ENCODE results near the gene UBE2Q1.

Gene UBE2Q1

DNA sequence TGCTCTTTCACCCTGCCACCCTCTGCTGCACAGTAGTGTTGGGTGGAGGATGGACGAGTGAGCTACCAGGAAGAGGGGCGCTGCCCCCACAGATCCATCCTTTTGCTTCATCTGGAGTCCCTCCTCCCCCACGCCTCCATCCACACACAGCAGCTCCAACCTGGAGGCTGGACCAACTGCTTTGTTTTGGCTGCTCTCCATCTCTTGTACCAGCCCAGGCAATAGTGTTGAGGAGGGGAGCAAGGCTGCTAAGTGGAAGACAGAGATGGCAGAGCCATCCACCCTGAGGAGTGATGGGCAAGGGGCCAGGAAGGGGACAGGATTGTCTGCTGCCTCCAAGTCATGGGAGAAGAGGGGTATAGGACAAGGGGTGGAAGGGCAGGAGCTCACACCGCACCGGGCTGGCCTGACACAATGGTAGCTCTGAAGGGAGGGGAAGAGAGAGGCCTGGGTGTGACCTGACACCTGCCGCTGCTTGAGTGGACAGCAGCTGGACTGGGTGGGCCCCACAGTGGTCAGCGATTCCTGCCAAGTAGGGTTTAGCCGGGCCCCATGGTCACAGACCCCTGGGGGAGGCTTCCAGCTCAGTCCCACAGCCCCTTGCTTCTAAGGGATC, 17.6 kb upstream of the UBE2Q1 start:
- DNase-seq = no peak

DNA sequence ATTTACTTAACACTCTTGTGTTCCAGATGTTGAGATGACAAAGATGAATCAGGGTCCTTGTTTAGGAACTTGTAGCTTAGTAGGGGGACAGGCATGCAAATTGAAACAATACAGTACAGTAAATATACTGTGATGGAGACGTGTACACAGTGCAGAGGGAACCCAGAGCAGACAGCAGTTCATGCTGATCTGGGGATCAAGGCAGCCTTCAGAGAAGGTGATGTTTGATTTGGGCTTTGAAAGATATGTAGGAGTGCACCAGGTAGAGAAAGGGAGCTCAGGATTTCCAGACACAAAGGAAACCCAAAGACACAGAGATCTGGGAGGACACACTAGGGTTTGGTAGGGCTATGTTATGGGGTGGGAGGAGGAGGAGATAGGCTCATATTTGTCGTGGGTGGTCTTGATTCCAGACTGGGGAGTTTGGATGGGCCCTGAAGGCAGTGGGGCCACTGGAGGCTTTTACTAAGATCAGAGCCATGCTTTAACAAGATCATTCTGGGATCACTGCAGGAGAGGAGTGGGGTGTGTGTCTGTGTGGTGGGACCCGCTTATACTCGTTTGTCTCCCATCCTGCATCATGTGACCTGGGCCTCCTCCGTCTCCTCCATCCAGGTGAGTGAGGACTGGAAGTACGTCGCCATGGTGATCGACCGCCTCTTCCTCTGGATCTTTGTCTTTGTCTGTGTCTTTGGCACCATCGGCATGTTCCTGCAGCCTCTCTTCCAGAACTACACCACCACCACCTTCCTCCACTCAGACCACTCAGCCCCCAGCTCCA, 16.9 kb upstream of the UBE2Q1 start:
- no peak for DNase-seq

DNA sequence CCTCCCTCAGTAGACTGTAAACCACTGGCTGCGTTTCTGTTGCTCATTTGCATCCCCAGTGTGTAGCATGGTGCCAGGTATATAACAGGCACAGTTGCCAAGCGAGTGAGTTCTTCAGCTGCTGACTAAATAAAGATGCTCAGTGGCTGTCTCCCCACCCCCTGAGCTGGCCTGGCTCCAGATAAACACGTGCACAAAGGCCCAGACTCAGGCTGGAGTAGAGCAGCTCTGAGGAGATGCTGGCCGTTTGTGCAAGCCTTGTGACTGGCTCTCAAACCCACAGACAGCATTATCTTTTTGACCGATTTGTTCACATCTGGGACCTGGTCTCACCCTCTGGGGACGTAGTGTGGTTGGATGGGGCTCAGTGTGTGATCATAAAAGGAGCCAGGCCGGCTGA, 16.3 kb upstream of the UBE2Q1 start:
- no peak for DNase-seq

DNA sequence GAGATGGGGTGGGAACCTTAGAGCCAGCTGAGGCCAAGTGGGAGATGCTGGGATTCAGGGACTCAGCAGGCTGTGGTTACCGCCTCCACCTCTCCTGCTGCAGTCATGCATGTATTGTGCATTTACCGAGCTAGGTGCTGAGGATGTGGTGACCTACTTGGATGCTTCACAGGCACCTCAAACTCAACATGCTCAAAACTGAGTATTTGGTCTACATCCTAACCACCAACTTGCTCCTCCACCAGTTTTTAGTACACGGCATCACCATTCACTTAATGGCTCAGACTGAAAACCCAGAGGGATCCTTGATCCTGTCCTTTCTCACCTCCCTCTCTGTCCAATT, 14.7 kb upstream of the UBE2Q1 start:
- no peak for DNase-seq

DNA sequence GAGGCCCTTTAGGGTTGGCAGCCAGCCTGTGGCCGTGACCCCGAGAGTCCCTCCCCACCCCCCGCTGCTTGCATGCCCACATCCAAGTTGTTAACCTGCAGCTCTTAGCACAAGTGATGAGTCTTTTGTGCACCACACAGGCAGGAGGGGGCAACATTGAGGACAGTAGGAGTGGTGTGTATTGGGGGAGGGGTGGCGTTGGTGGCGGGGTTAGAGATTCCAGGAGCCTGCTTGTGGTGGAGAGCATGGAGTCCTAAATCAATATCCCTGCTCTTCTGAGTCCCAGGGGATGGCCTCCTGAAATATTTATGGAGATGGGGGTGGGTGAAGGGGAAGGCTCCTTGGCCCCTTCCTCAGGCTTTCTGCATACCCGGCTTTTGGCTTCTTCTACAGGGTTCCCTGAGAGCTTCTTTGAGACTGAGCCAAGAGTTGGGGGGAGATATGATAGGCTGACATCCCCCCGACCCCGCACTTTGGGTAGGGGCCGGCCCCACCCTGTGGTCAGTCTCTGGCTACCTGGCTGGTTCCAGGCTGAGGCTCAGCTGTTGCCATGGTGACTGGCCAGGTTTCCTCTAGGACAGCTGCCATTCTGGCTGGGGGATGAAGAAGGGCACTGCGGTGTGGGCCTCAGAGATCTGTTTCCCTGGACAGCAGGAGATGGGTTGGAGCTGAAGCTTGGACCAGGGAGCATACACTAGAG, 14.2 kb upstream of the UBE2Q1 start:
- no peak for DNase-seq

DNA sequence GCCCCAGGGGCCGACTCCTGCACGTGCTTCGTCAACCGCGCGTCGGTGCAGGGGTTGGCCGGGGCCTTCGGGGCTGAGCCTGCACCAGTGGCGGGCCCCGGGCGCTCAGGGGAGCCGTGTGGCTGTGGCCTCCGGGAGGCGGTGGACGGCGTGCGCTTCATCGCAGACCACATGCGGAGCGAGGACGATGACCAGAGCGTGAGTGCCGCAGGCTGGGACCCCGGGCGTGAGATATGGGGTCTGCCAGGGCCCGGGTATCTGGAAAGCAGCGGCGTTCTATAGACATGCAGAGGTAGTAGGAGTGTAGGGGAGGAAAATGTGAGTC, 13.5 kb upstream of the UBE2Q1 start:
- no peak for DNase-seq

DNA sequence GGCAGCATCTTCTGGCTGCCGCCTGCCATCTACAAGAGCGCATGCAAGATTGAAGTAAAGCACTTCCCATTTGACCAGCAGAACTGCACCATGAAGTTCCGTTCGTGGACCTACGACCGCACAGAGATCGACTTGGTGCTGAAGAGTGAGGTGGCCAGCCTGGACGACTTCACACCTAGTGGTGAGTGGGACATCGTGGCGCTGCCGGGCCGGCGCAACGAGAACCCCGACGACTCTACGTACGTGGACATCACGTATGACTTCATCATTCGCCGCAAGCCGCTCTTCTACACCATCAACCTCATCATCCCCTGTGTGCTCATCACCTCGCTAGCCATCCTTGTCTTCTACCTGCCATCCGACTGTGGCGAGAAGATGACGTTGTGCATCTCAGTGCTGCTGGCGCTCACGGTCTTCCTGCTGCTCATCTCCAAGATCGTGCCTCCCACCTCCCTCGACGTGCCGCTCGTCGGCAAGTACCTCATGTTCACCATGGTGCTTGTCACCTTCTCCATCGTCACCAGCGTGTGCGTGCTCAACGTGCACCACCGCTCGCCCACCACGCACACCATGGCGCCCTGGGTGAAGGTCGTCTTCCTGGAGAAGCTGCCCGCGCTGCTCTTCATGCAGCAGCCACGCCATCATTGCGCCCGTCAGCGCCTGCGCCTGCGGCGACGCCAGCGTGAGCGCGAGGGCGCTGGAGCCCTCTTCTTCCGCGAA, 12.9 kb upstream of the UBE2Q1 start:
- no peak for DNase-seq

DNA sequence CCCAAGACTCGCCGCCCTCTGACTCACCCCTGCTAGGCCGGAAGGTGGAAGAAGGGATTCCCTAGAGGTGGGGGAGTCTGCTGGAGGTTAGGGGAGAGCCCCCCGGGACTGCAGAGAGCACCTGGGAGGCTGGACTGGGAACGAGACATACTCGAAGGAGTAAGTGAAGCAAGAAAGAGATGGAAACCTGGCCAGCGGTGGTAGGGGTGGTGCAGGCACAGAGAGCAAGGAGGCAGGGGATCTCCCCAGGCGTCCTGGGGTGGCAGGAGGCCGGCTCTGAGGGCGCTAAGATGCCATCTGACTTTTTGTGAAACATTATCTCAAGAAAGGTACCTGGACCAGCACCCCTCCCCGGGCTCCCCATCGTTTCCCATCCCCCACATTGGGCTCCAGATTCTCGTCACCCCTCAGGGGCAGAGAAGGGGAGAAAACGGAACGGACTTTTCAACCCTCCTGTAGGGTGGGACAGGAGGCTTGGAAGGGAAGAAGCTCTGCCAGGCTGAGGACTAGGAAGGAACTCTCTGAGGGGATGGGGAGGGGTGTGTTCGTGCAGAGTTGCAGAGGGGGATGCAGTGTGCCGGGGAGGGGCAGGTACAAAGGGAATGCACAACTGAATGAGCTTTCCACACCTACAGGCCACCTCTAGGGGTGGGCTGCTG, 9.8 kb upstream of the UBE2Q1 start:
- no peak for DNase-seq

DNA sequence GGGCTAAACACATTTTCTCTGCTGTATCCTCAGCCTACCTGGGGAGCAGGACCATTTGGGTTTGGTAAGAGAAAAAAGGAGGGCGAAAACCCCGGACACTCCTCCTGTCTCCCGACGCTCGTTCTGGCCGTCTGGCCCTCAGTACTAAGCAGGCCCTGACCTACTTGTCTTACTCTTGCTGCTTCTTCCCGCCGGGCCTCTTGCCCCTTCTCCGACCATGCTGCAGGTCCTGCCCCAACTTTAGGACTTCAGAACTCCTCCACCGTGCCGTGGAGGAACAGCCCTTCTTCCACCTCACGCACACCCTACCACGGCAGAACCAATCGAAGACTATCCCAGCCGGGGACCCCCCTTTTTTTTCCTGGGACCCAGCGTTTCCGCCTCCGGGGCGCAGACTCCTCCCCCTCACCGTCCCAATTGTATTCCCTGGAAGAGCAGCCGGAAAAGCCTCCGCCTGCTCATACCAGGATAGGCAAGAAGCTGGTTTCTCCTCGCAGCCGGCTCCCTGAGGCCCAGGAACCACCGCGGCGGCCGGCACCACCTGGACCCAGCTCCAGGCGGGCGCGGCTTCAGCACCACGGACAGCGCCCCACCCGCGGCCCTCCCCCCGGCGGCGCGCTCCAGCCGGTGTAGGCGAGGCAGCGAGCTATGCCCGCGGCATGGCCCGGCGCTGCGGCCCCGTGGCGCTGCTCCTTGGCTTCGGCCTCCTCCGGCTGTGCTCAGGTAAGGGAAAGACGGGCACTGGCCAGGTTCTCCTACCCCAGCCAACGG, 9.1 kb upstream of the UBE2Q1 start, which contains the start of gene CHRNB2:
Gene CHRNB2, plus strand, starts transcription at position 393 of the 771 bp plus-strand sequence. Its CDS starts 267 bp downstream, at position 660.
- peak; percentile 90 for DNase-seq

DNA sequence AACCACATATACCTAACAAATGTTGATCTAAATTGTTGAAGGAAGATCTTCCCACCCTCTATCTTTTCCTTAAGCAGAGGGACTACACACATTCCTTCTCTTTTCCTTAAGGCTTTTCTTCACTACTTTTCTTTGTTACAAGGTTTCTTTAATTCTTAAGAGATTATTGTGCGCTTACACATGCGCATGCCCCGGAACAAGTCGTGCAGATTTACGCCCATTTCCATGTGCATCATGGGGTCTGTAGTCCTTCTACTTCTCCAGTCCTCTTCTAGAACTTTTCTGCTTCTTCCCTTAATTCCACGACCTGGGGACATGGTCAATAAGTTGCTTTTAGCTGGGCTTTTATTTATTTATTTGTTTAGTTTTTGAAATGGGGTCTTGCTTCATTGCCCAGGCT, 7.4 kb upstream of the UBE2Q1 start:
- no peak for DNase-seq

DNA sequence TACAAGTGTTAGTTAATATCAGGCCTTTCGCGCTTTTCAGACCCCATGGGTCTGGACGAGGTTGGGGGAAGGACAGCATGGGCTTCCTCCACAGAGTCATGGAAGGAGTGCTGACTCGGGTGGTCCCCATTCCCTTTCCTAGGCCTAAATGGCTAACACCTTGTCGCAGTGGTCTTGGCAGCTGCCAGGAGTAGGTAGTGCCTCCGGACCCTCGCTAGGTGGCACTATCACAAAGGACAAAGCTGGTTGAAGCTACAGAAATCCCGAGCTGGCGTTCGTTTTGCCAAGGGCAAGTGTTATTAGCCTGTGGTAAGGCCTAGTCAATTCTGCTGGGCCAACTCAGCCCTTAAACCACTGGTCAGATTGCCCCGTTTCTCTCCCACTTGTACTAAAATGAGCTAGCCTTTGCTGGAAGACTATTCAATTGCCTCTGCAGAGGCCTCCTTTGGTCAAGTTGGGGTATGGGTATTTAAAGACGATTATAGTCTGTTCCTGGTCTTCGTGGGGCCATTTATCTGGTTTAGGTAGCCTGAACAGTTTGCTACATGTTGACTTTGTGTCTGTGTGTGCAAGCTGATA, 1.1 kb upstream of the UBE2Q1 start:
- DNase-seq = peak; percentile 98

DNA sequence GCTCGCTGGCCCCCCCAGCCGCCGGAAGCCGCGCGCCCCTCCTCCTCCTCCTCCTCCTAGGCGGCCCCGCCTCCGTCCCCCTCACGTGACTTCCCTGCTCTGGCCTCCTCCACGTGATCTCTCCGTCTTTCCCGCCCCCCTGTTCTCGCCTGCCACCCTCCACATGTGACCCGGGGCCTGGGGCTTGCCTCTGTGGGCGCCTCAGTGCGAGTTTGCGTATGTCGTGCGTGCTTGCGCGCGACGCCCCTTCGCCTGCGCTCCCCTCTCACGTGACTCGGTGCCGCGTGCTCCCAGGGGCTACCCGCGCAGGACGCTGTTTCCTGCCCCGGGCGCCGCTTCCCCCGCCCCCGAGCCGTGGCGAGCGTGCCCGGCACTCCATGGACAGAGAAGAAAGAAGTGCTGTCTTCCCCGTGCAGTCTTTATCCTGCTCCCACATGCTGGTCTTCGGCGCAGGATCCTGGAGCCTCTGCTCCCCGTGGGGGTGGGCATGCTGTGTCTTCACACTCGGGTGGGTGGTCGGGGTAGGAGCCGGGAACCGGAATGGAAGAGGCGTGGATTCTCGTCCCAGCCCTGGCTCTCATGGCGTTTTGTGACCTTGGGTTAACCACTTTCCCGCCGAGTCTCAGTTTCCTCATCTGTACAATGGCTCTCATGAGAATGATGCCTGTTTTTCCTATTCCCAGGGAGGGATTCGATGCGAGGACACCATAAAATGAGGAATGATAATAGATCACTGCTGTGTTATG, 431 bp upstream of the UBE2Q1 start:
- peak; percentile 100 for DNase-seq

DNA sequence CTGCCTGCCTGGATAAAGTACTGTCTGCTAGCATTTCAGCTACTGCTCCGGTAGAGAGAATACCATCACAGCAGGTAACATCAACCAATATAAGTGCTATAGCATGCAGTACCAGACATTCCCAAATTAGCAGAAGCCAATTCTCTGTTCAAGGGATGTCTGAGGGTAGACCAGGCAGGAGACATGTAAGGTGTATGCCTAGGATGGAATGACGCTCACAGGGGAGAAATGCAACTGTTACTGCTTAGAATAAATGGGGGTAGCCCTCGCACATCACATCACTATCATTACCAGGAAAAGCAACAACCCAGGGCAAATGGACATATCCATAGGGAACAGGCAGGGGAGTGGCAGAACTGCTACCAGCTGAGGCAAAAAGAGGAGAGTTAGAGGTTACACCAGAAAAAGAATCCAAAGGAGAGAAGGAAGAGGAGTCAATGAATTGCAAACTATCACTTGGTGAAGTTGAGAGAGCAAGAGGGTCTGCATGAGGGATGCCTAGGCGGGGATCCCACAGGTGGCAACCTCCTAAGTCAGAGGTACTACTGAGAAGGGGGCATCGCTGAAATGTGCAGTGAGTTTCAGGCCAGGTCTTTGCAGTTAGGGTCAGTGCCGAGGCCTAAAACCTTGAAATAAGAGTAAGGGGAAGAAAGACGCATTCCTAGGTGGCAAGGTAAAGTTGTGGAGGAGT, 1.1 kb downstream of the UBE2Q1 start:
- no peak for DNase-seq

DNA sequence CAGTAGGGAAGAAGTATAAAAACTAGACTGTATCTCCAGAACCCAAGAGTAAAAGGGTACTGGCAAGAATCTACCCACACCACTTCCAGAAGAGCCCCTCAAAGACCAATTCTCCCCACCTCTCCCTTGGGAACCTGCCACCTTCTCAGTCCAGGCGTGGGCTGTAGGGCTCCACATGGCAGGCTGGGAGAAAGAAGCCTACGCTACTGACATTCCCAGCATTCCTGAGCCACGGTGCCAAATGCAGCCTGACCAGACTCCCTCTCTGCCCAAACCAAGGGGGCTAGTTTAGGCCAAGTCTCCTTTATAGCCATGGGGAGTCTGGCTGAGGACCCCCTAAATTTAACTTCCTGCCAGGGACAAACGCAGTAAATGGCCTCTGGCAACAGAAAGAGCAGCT, 2.0 kb downstream of the UBE2Q1 start:
- DNase-seq = no peak

DNA sequence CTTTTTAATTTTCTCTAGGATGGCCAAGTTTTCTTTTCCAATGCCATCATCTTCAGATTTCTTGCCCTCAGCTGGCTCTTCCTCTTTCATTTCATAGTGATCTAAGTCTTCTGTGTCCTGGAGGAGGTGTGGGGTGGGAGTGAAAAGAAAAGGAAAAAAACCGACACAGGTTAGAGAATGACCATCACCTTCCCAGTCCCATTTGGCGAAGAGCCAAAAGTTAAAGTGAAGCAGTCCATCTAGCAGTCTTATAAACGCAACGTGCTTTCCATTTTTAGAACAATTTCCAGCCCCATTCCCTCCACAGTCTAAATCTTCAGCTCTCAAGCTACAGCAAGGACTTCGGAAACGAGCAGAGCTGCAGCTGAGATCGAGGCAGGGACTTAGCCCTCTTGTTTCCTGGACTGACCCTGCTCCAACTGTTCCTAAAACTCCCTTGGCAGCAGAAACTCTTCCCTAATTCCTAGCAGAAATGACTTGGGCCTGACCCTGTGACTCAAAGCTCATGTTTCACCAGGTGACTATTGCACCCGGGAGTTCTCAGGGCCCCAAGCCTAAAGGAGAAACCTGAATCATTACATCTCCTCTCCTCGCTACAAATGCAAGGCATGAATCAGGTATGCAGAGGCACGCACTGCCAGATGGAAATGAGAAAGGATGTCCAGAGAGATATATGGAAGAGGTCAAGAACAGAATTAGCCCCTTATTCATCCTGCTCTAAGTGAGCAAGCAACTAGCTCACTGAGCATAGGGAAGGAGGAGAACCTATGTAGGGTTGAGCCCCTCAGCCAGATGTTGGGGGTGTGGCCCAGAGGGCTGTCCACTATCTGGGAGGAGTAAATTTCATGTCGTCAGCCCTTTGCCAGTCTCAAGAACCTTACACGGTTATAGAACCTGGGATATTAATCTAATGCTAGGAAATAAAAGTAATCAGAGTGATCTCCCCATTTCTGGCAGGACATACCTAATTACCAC, 5.1 kb downstream of the UBE2Q1 start:
- DNase-seq = no peak

DNA sequence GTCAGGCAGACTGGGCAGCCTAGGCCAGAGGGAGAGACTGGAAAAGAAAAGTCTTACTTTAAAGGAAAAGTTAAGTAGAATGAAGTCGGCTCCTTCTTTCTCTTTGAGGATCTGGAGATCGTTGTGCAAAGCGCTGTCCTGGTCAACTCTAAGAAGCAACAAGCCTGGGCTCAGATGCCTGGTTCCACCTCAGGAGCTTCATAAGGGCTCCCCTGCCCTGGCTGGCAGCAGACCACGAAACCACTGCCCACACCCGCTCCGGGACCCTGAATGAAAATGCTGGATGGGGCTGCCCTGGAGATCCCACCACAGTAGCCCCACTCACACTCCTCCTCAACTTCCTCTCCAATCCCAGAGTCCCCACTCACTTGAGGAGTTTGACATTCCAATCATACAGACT, 6.4 kb downstream of the UBE2Q1 start:
- no peak for DNase-seq

DNA sequence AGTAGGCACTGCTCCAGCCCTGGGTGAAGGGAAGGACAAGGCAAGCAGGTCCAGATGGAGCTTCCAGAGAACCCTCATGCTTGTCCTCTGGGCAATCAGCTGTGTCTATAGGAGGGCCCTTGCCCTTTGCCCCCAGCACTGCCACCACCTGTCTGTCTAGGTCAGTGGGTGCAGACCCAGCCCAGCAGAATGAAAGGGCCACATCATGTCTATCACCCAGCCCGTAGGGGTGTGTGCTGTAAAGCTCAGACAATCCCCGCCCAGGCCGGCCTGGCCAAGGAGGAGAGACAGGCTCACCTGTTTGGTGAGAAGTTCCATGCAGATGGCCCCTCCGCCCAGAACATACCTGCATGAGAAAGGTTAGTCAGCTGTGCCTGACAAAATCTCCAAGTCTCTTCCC, 7.0 kb downstream of the UBE2Q1 start:
- no peak for DNase-seq

DNA sequence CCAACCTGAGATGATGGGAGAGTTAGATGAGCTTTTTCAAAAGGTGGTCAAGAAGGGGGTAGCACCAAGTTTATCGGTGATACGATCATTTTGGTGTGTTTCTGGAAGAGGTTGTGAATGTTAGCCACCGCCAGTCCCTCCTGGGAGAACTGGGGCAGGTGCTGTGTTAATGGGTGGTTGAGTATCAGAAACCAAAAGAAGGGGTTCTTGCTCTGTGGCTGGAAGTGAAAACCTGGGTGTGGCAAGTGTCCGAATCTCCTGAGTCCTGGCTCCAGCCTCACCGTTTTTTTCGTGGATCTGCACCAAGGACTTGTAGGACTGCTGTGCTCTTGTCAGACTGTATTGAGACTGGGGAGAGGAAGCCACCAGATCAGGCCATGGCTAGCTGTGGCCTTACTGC, 7.8 kb downstream of the UBE2Q1 start:
- DNase-seq = no peak

DNA sequence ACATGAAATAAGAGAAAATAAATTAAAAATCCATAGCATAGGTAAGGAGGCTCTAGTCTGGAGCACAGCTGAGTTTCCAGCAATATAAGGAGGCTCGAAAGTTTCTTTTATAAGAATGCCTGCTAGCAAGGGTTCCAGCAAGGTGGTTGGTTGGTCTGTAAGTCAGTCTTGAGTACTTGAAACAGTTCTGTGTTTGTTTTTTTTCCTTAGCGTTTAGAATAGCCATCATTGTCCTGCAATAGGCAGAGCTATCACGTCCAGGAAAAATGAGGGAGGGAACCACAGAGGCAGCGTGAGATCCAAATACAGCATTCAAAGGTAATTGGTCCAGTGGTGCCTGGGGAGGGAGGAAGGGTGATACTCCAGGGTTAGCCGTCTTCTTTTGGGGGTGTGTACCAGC, 8.4 kb downstream of the UBE2Q1 start:
- no peak for DNase-seq

All from NCI-H82 (cell line).